GM12878 (cell line): Measurements from ENCODE around the gene ERC2. TPM values are rescaled to one million over a fixed set of nuclear protein-coding genes. Genes with fewer than 3 reads are reported as not detected.

Experiments used
- ATAC-seq: fragments of 200-7000 bp; cut with Tn5 transposase; 3 replicates; pipeline ENCODE4 v1.9.1; 2020; ENCODE audit warnings: mild to moderate bottlenecking, moderate library complexity
- BruUV-seq: library from RNA; stranded (reverse); fragments of 400-500 nt; replicated peaks from 2 replicates; lab custom pipeline; 2021; lab: Mats Ljungman, UMichigan
- CTCF ChIA-PET: fragments of 300-600 bp; sonication (Branson Sonifier 250); formaldehyde crosslinking; extraction: SDS; loops from one replicate; lab custom pipeline; 2021; ENCODE audit warnings: inconsistent platforms; lab: Yijun Ruan, JAX
- POLR2A ChIA-PET: fragments of 350-600 bp; formaldehyde crosslinking; extraction: SDS; loops from one replicate; lab custom pipeline; 2021; ENCODE audit warnings: inconsistent platforms; lab: Charles Lee
- RAD21 ChIA-PET: fragments of 300-600 bp; sonication (Branson Sonifier 250); formaldehyde crosslinking; loops from one replicate; lab custom pipeline; 2023; ENCODE audit warnings: antibody characterized with exemption; ENCODE audit not compliant: unreplicated experiment; lab: Charles Lee
- SMC1A ChIA-PET: fragments of 300-600 bp; sonication (Branson Sonifier 250); formaldehyde crosslinking; loops from one replicate; lab custom pipeline; 2023; ENCODE audit not compliant: unreplicated experiment, uncharacterized antibody; lab: Charles Lee
- DNase-seq: peaks from one replicate; pipeline ENCODE4 v3.0.0-alpha.2; 2011; ENCODE audit warnings: low read depth, low spot score
- FAIRE-seq: peaks from 3 replicates; lab custom pipeline; 2011; peaks lifted over from hg19 to GRCh38; lab: Jason Lieb, UNC
- H2AFZ ChIP-seq: 2 replicates; pipeline ENCODE4 v1.6.0; 2011; ENCODE audit warnings: low read depth, low read length, control low read depth; ENCODE audit not compliant: control insufficient read depth
- H3K27ac ChIP-seq: 2 replicates; pipeline ENCODE4 v1.5.1; 2011; ENCODE audit warnings: control low read depth; ENCODE audit not compliant: control insufficient read depth, insufficient read depth
- H3K27me3 ChIP-seq, 2 experiments: replicated peaks in 1 of 2; 2 replicates each; pipeline versions ENCODE4 v1.6.0 to v1.6.1; 2011; ENCODE audit warnings: low read length in 1 of 2; ENCODE audit not compliant: control insufficient read depth in 2 of 2, insufficient read depth in 2 of 2
- H3K36me3 ChIP-seq, 2 experiments: 2 replicates each; pipeline ENCODE4 v1.5.1; 2011; ENCODE audit warnings: low read length in 1 of 2; ENCODE audit not compliant: control insufficient read depth in 2 of 2, insufficient read depth in 2 of 2
- H3K4me1 ChIP-seq: 2 replicates; pipeline ENCODE4 v1.6.1; 2011; ENCODE audit warnings: mild to moderate bottlenecking, low read length, moderate library complexity, mixed read lengths; ENCODE audit not compliant: control insufficient read depth, insufficient read depth
- H3K4me2 ChIP-seq: 2 replicates; pipeline ENCODE4 v1.6.0; 2011; ENCODE audit warnings: control low read depth; ENCODE audit not compliant: control insufficient read depth, insufficient read depth
- H3K4me3 ChIP-seq: fragments of 200-600 bp; sonication (generic); 2 replicates; pipeline ENCODE4 v1.5.1; 2016
- H3K79me2 ChIP-seq: 2 replicates; pipeline ENCODE4 v1.6.0; 2011; ENCODE audit warnings: low read length; ENCODE audit not compliant: control insufficient read depth, insufficient read depth
- H3K9ac ChIP-seq: 2 replicates; pipeline ENCODE4 v1.8.0; 2011; ENCODE audit warnings: low read length, control low read depth, mixed read lengths; ENCODE audit not compliant: control insufficient read depth, insufficient read depth
- H3K9me3 ChIP-seq: replicated peaks from 3 replicates; pipeline ENCODE4 v1.5.1; 2011; ENCODE audit warnings: mild to moderate bottlenecking, low read length; ENCODE audit not compliant: control insufficient read depth, insufficient read depth
- H4K20me1 ChIP-seq: 2 replicates; pipeline ENCODE4 v1.6.0; 2011; ENCODE audit not compliant: control insufficient read depth, insufficient read depth
- CHD1 ChIP-seq: IDR thresholded peaks from 2 replicates; pipeline ENCODE4 v1.6.1; 2012; ENCODE audit warnings: low read depth, low read length, improper control_type of control experiment
- EZH2 ChIP-seq: IDR thresholded peaks from 2 replicates; pipeline ENCODE4 v1.6.1; 2012; ENCODE audit warnings: low read depth, mild to moderate bottlenecking, control low read depth, inconsistent platforms, low read length, borderline replicate concordance; ENCODE audit not compliant: control insufficient read depth
- KLF5 ChIP-seq: fragments of 450-650 bp; IDR thresholded peaks from 2 replicates; pipeline ENCODE4 v1.6.1; 2014; ENCODE audit warnings: mild to moderate bottlenecking; ENCODE audit not compliant: partially characterized antibody
- MEF2A ChIP-seq: IDR thresholded peaks from 2 replicates; pipeline ENCODE4 v1.6.1; 2011; ENCODE audit warnings: low read depth, mild to moderate bottlenecking, low read length, moderate library complexity; ENCODE audit not compliant: insufficient read depth
- MTA2 ChIP-seq: fragments of 450-650 bp; IDR thresholded peaks from 2 replicates; pipeline ENCODE4 v1.6.1; 2016; ENCODE audit warnings: low read depth, mild to moderate bottlenecking, moderate library complexity
- NBN ChIP-seq: fragments of 450-650 bp; IDR thresholded peaks from 2 replicates; pipeline ENCODE4 v1.6.1; 2016
- NFXL1 ChIP-seq: fragments of 450-650 bp; IDR thresholded peaks from 2 replicates; pipeline ENCODE4 v1.6.1; 2017; ENCODE audit warnings: antibody characterized with exemption, mild to moderate bottlenecking, borderline replicate concordance
- POLR2A ChIP-seq: IDR thresholded peaks from 2 replicates; pipeline ENCODE4 v1.6.1; 2011; ENCODE audit warnings: low read depth, mild to moderate bottlenecking, low read length
- SMAD1 ChIP-seq: fragments of 450-650 bp; IDR thresholded peaks from 2 replicates; pipeline ENCODE4 v1.6.1; 2018; ENCODE audit warnings: mild to moderate bottlenecking, low read depth; ENCODE audit not compliant: partially characterized antibody
- SPI1 ChIP-seq: IDR thresholded peaks from 2 replicates; pipeline ENCODE4 v1.6.1; 2011; ENCODE audit warnings: low read depth, mild to moderate bottlenecking, low read length, moderate library complexity, borderline replicate concordance; ENCODE audit not compliant: insufficient read depth
- YY1 ChIP-seq: IDR thresholded peaks from 2 replicates; pipeline ENCODE4 v1.6.1; 2011; ENCODE audit warnings: low read depth, mild to moderate bottlenecking, low read length
- ZNF207 ChIP-seq: fragments of 450-650 bp; IDR thresholded peaks from 2 replicates; pipeline ENCODE4 v1.6.1; 2014; ENCODE audit warnings: antibody characterized with exemption, mild to moderate bottlenecking, borderline replicate concordance
- ZZZ3 ChIP-seq: IDR thresholded peaks from 2 replicates; pipeline ENCODE4 v1.6.1; 2011; ENCODE audit warnings: low read depth; ENCODE audit not compliant: control insufficient read depth, insufficient read length
- WGBS: methylation state at CpG from one replicate; pipeline ENCODE4 v1.1.6; 2016; ENCODE audit warnings: low lambda C conversion rate; ENCODE audit not compliant: insufficient replicate concordance, insufficient coverage; ENCODE audit errors: missing lambda C conversion rate; 5-methylcytosine and 5-hydroxymethylcytosine counted together
- in situ Hi-C: fragments of 300-500 bp; cut with MboI; formaldehyde crosslinking; loops from 9 replicates; pipeline ENCODE4 v1.14.3; 2018; ENCODE audit warnings: mixed read lengths
- intact Hi-C: fragments of 100-400 bp; cut with micrococcal nuclease; formaldehyde crosslinking; loops from one replicate; pipeline ENCODE4 v1.14.2; 2022; ENCODE audit not compliant: unreplicated experiment
- polyA plus RNA-seq, 11 experiments: library from polyadenylated mRNA; depleted of rRNA in 4 of 11; unstranded in 6 of 11; stranded (reverse) in 5 of 11; fragments of >200 nt; fragmentation: Nextera tagmentation in 4 of 11; fragmentation: Illumina TruSeq in 1 of 11; extraction: Ambion mirVana in 4 of 11; extraction: Trizol in 1 of 11; gene quantifications; 1 replicate in 1 of 11; 2 replicates in 10 of 11; pipeline versions ENCODE4 v1.2.1 to v1.2.3, GENCODE V29; 2011 to 2016; ENCODE audit warnings: inconsistent platforms in 2 of 11, missing spikeins in 2 of 11, low read depth in 1 of 11
- total RNA-seq, 4 experiments: library from RNA; depleted of rRNA in 3 of 4; stranded (reverse); fragments of >200 nt in 3 of 4; fragmentation: Illumina TruSeq in 1 of 4; extraction: Trizol in 1 of 4; gene quantifications; 2 replicates each; pipeline versions ENCODE4 v1.2.1 to v1.2.3, GENCODE V29; 2013 to 2021
- TF ChIP-seq, protein P1 (sequence below): fragments of 450-650 bp; IDR thresholded peaks from 2 replicates; pipeline ENCODE4 v1.6.1; 2018; ENCODE audit warnings: borderline replicate concordance, mild to moderate bottlenecking; ENCODE audit not compliant: partially characterized antibody
- TF ChIP-seq, protein P2 (sequence below), 3 experiments: IDR thresholded peaks in 2 of 3; conservative IDR thresholded peaks in 1 of 3; 2 replicates each; pipeline ENCODE4 v1.5.1; 2011; ENCODE audit warnings: low read depth in 3 of 3, low read length in 3 of 3, mild to moderate bottlenecking in 3 of 3, control low read depth in 2 of 3, moderate library complexity in 2 of 3, inconsistent platforms in 1 of 3, mixed read lengths in 1 of 3; ENCODE audit not compliant: control insufficient read depth in 2 of 3, insufficient read depth in 1 of 3; ENCODE audit errors: extremely low read depth in 1 of 3
- TF ChIP-seq, protein P3 (sequence below): IDR thresholded peaks from 2 replicates; pipeline ENCODE4 v1.6.1; 2012; ENCODE audit warnings: mild to moderate bottlenecking, low read depth, low read length

ERC2 gene
- total and polyA plus RNA-seq, 10 of the 15 experiments (the other 5 are each of a cell fraction or from before 2014, with no cell fraction given): 0.06 to 1.4 (median 0.12) TPM; not detected in 3

DNA sequence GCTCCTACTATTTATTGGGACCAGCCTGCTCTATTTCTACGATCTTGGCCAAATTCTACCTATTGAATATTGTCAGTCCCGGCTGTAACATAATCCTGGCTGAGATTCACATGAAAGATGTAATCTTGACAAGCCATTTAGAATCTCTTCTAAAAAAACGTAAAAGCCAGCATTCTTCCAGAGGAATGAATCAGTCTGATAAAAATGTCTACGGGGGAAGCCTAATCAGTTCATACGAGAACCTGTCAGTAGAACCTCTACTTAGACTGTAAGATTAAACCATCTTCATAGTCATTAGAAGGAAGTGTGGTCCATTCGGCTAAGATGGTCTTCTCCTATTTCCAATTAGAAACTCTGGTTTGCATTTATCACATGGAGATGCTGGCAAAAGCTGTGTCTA is 833.9 kb downstream of the ERC2 start:
- RAD21 ChIA-PET: no interaction called here

More for the DNA sequence above, 833.9 kb downstream of the ERC2 start:
- Histone ChIP-seq H3K27me3 (no peaks in the 10 kb centered on the region), H2AFZ (no peak overlapping the region), H3K4me1 (no peaks in the 10 kb centered on the region), H3K27ac (no peak overlapping the region), H3K9me3 (no peaks in the 10 kb centered on the region), H4K20me1 (no peaks in the 10 kb centered on the region), H3K9ac (no peak overlapping the region), H3K79me2 (no peaks in the 10 kb centered on the region), H3K4me2 (no peak overlapping the region), H3K4me3 (no peak overlapping the region), H3K36me3 (no peaks in the 10 kb centered on the region)
- intact Hi-C loops (loop anchor here (5.0 kb wide), 1 partner anchor 147 kb away; the partner anchor contains the start of gene WNT5A), in situ Hi-C loops (no loop called here)
- TF ChIP-seq, protein P1, sequence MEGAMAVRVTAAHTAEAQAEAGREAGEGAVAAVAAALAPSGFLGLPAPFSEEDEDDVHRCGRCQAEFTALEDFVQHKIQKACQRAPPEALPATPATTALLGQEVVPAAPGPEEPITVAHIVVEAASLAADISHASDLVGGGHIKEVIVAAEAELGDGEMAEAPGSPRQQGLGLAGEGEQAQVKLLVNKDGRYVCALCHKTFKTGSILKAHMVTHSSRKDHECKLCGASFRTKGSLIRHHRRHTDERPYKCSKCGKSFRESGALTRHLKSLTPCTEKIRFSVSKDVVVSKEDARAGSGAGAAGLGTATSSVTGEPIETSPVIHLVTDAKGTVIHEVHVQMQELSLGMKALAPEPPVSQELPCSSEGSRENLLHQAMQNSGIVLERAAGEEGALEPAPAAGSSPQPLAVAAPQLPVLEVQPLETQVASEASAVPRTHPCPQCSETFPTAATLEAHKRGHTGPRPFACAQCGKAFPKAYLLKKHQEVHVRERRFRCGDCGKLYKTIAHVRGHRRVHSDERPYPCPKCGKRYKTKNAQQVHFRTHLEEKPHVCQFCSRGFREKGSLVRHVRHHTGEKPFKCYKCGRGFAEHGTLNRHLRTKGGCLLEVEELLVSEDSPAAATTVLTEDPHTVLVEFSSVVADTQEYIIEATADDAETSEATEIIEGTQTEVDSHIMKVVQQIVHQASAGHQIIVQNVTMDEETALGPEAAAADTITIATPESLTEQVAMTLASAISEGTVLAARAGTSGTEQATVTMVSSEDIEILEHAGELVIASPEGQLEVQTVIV: no peak
- TF ChIP-seq NBN: no peak
- TF ChIP-seq SPI1: no peak
- no peak for TF ChIP-seq ZNF207
- TF ChIP-seq EZH2: no peak
- TF ChIP-seq POLR2A: no peak
- no peak for TF ChIP-seq NFXL1
- TF ChIP-seq ZZZ3: no peak
- TF ChIP-seq KLF5: no peak
- TF ChIP-seq SMAD1: no peak
- TF ChIP-seq MTA2: no peak
- TF ChIP-seq, protein P2, sequence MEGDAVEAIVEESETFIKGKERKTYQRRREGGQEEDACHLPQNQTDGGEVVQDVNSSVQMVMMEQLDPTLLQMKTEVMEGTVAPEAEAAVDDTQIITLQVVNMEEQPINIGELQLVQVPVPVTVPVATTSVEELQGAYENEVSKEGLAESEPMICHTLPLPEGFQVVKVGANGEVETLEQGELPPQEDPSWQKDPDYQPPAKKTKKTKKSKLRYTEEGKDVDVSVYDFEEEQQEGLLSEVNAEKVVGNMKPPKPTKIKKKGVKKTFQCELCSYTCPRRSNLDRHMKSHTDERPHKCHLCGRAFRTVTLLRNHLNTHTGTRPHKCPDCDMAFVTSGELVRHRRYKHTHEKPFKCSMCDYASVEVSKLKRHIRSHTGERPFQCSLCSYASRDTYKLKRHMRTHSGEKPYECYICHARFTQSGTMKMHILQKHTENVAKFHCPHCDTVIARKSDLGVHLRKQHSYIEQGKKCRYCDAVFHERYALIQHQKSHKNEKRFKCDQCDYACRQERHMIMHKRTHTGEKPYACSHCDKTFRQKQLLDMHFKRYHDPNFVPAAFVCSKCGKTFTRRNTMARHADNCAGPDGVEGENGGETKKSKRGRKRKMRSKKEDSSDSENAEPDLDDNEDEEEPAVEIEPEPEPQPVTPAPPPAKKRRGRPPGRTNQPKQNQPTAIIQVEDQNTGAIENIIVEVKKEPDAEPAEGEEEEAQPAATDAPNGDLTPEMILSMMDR (IDR thresholded peaks at IDR 0.05 in 2 of 3, conservative IDR thresholded peaks at IDR 0.05 in 1 of 3; ENCODE audit: control insufficient read depth in 2 of 3, extremely low read depth in 1 of 3, insufficient read depth in 1 of 3, low read depth in 3 of 3, low read length in 3 of 3): no peak
- TF ChIP-seq, protein P3, sequence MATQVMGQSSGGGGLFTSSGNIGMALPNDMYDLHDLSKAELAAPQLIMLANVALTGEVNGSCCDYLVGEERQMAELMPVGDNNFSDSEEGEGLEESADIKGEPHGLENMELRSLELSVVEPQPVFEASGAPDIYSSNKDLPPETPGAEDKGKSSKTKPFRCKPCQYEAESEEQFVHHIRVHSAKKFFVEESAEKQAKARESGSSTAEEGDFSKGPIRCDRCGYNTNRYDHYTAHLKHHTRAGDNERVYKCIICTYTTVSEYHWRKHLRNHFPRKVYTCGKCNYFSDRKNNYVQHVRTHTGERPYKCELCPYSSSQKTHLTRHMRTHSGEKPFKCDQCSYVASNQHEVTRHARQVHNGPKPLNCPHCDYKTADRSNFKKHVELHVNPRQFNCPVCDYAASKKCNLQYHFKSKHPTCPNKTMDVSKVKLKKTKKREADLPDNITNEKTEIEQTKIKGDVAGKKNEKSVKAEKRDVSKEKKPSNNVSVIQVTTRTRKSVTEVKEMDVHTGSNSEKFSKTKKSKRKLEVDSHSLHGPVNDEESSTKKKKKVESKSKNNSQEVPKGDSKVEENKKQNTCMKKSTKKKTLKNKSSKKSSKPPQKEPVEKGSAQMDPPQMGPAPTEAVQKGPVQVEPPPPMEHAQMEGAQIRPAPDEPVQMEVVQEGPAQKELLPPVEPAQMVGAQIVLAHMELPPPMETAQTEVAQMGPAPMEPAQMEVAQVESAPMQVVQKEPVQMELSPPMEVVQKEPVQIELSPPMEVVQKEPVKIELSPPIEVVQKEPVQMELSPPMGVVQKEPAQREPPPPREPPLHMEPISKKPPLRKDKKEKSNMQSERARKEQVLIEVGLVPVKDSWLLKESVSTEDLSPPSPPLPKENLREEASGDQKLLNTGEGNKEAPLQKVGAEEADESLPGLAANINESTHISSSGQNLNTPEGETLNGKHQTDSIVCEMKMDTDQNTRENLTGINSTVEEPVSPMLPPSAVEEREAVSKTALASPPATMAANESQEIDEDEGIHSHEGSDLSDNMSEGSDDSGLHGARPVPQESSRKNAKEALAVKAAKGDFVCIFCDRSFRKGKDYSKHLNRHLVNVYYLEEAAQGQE: no peak
- TF ChIP-seq YY1: no peak
- no peak for TF ChIP-seq MEF2A
- no peak for TF ChIP-seq CHD1
- no peak for ATAC-seq
- ChIA-PET POLR2A (no interaction called here), SMC1A (interaction anchor here (1.2 kb wide), 1 partner anchor 27 kb away, joined by 3 read pairs; no protein-coding TSS in a partner anchor), CTCF (no interaction called here)
- FAIRE-seq: no peak
- no TSS peak for BruUV-seq
- 64% methylated on average over 6 of the region's 6 CpGs for WGBS
- DNase-seq: no peak
